Measurements from ENCODE around the gene STAT3. TPM values are rescaled to one million over a fixed set of nuclear protein-coding genes. Genes with fewer than 3 reads are reported as not detected.
A peak's percentile ranks its signal among the peaks of the same experiment; 100 is the strongest.

Gene STAT3
- total RNA-seq, 1 experiment from 2014 or later: 61.0 TPM

DNA sequence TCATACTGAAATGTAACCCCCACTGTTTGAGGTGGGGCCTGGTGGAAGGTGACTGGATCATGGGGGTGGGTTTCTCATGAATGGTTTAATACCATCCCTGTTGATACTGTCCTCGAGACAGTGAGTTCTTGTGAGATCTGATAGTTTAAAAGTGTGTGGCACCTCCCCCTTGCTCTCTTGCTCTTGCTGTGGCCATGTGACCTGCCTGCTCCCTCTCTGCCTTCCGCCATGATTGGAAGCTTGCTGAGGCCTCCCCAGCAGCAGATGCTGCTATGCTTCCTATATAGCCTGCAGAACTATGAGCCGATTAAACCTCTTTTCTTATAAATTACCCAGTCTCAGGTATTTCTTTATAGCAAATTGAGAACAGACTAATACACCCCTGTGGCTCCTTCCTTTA, 40.6 kb downstream of the STAT3 start:
- Histone ChIP-seq H3K4me3 (replicated peaks in 1 of 2; ENCODE audit: low read depth in 1 of 2, low read length in 2 of 2) (no peak overlapping the region), H3K27ac (ENCODE audit: low read depth, low read length) (peak overlapping the region; percentile 3; the same call in 1 of the 2 replicates), H3K9me2 (ENCODE audit: insufficient read depth) (no peaks in the 10 kb centered on the region), H3K9ac (ENCODE audit: low read length) (no peak overlapping the region), H3K4me2 (ENCODE audit: low read length) (peak overlapping the region; percentile 57), H3K4me1 (ENCODE audit: control insufficient read depth in 1 of 2, insufficient read depth in 2 of 2, low read length in 2 of 2) (peaks cover 11 to 24% of the 10 kb centered on the region in 2 experiments), H3K79me2 (ENCODE audit: insufficient read depth, low read length) (peaks cover 7% of the 10 kb centered on the region; the same call in 1 of the 2 replicates), H2AFZ (ENCODE audit: low read depth, low read length, poor library complexity, severe bottlenecking) (no peak overlapping the region), H3K9me3 (ENCODE audit: control insufficient read depth in 1 of 2, insufficient read depth in 1 of 2, low read depth in 1 of 2, low read length in 2 of 2) (no peaks in the 10 kb centered on the region), H4K20me1 (ENCODE audit: insufficient read depth) (no peaks in the 10 kb centered on the region), H3K27me3 (ENCODE audit: insufficient read depth, low read length) (no peaks in the 10 kb centered on the region), H3K36me3 (ENCODE audit: control insufficient read depth in 1 of 2, insufficient read depth in 2 of 2, low read length in 2 of 2) (peaks cover 3 to 8% of the 10 kb centered on the region in 2 experiments; a peak in 2 of 4 replicates)
- TF ChIP-seq EGR1 (IDR thresholded peaks at IDR 0.05; ENCODE audit: low read depth) (no peak), SP1 (IDR thresholded peaks at IDR 0.05; ENCODE audit: low read depth) (no peak), SIN3A (IDR thresholded peaks at IDR 0.05; ENCODE audit: low read depth) (no peak), TCF7L2 (IDR thresholded peaks at IDR 0.05; ENCODE audit: borderline replicate concordance, extremely low read depth, insufficient read depth, insufficient read length) (no peak), CBX3 (IDR thresholded peaks at IDR 0.05; ENCODE audit: low read depth) (no peak), MAX (IDR thresholded peaks at IDR 0.05) (no peak), ZFX (IDR thresholded peaks at IDR 0.05) (no peak), YY1 (IDR thresholded peaks at IDR 0.05; ENCODE audit: extremely low read depth, insufficient replicate concordance, low read depth, low read length) (no peak), EZH2 (IDR thresholded peaks at IDR 0.05) (no peak), JUND (IDR thresholded peaks at IDR 0.05) (no peak), CTCF (IDR thresholded peaks at IDR 0.05 in 2 of 3, conservative IDR thresholded peaks at IDR 0.05 in 1 of 3; ENCODE audit: borderline replicate concordance in 1 of 3, insufficient read depth in 1 of 3, low read depth in 2 of 3, low read length in 2 of 3) (no peak), SRF (IDR thresholded peaks at IDR 0.05; ENCODE audit: low read depth) (no peak)
- TF ChIP-seq, protein P1, sequence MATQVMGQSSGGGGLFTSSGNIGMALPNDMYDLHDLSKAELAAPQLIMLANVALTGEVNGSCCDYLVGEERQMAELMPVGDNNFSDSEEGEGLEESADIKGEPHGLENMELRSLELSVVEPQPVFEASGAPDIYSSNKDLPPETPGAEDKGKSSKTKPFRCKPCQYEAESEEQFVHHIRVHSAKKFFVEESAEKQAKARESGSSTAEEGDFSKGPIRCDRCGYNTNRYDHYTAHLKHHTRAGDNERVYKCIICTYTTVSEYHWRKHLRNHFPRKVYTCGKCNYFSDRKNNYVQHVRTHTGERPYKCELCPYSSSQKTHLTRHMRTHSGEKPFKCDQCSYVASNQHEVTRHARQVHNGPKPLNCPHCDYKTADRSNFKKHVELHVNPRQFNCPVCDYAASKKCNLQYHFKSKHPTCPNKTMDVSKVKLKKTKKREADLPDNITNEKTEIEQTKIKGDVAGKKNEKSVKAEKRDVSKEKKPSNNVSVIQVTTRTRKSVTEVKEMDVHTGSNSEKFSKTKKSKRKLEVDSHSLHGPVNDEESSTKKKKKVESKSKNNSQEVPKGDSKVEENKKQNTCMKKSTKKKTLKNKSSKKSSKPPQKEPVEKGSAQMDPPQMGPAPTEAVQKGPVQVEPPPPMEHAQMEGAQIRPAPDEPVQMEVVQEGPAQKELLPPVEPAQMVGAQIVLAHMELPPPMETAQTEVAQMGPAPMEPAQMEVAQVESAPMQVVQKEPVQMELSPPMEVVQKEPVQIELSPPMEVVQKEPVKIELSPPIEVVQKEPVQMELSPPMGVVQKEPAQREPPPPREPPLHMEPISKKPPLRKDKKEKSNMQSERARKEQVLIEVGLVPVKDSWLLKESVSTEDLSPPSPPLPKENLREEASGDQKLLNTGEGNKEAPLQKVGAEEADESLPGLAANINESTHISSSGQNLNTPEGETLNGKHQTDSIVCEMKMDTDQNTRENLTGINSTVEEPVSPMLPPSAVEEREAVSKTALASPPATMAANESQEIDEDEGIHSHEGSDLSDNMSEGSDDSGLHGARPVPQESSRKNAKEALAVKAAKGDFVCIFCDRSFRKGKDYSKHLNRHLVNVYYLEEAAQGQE (IDR thresholded peaks at IDR 0.05; ENCODE audit: low read depth): no peak
- RAD21 ChIA-PET (ENCODE audit: low non-redundant PET in 1 of 2, low total read pairs in 2 of 2, uncharacterized antibody in 2 of 2, unreplicated experiment in 2 of 2): no interaction called here
- CTCF ChIA-PET: no interaction called here
- POLR2A ChIA-PET: no interaction called here
- DNase-seq (ENCODE audit: low read depth, low spot score) (no peak), ATAC-seq (no peak)
- BruUV-seq (replicated peaks): no TSS peak
- intact Hi-C loops (cut with micrococcal nuclease): no loop called here
